ENCODE data around the gene RAC3.

Gene RAC3

GRCh38 chr17:82013772-82014321 is 17.6 kb upstream of the RAC3 start:
- DNase-seq: no peak

- no peak for DNase-seq
Observed at GRCh38 chr17:82014432-82014831, 17.0 kb upstream of the RAC3 start.

- DNase-seq: no peak
Observed at GRCh38 chr17:82014971-82015310, 16.5 kb upstream of the RAC3 start.

- no peak for DNase-seq
Observed at GRCh38 chr17:82015311-82015971, 16.0 kb upstream of the RAC3 start.

- no peak for DNase-seq
Observed at GRCh38 chr17:82016061-82016874, 15.2 kb upstream of the RAC3 start.

- no peak for DNase-seq
Observed at GRCh38 chr17:82016875-82017459, 14.5 kb upstream of the RAC3 start.

GRCh38 chr17:82017612-82018151 is 13.8 kb upstream of the RAC3 start:
- no peak for DNase-seq

GRCh38 chr17:82018152-82018988 is 13.1 kb upstream of the RAC3 start:
- no peak for DNase-seq

- DNase-seq: no peak
Observed at GRCh38 chr17:82018989-82019689, 12.3 kb upstream of the RAC3 start.

GRCh38 chr17:82019690-82020571 is 11.5 kb upstream of the RAC3 start:
- peak; percentile 28 for DNase-seq

- DNase-seq: no peak
Observed at GRCh38 chr17:82020572-82021106, 10.8 kb upstream of the RAC3 start.

GRCh38 chr17:82021107-82021899 is 10.2 kb upstream of the RAC3 start:
- peak; percentile 7 for DNase-seq

- no peak for DNase-seq
Observed at GRCh38 chr17:82021900-82022309, 9.6 kb upstream of the RAC3 start.

- no peak for DNase-seq
Observed at GRCh38 chr17:82022310-82022980, 9.0 kb upstream of the RAC3 start, which contains the start of gene CENPX. Gene CENPX, minus strand, starts transcription at chr17:82022878. Its CDS starts 17 bp downstream, at chr17:82022861.

- DNase-seq: peak; percentile 96
Observed at GRCh38 chr17:82022981-82023446, 8.5 kb upstream of the RAC3 start, which contains the start of gene LRRC45. Gene LRRC45, plus strand, starts transcription at chr17:82023305. Its CDS starts 339 bp downstream, at chr17:82023644.

GRCh38 chr17:82023447-82024241 is 7.8 kb upstream of the RAC3 start:
- no peak for DNase-seq

GRCh38 chr17:82024859-82025258 is 6.6 kb upstream of the RAC3 start:
- DNase-seq: no peak

All from NCI-H748 treated with DMSO at 0.1 percent for 48 hours (cell line).